ENCODE results near the gene IL18BP. TPM values are rescaled to one million over a fixed set of nuclear protein-coding genes. Genes with fewer than 3 reads are reported as not detected.

IL18BP gene
- total RNA-seq, 2 donors from 2014 or later = 3.1 to 9.6 TPM

- ATAC-seq = peak; percentile 75
- Histone ChIP-seq H3K27ac (peak overlapping the region; percentile 91 to 98 (median 95)), H3K4me3 (peak overlapping the region; percentile 35 to 66), H3K9me3 (no peaks in the 10 kb centered on the region), H3K4me1 (peaks cover 54% of the 10 kb centered on the region), H3K27me3 (no peaks in the 10 kb centered on the region), H3K36me3 (replicated peaks in 1 of 2; ENCODE audit: insufficient read depth in 1 of 2, low read depth in 2 of 2) (no peaks in the 10 kb centered on the region)
- peak; percentile 81 to 88 (median 87) for DNase-seq
- 1% methylated on average over 12 to 21 of the region's 23 CpGs for WGBS, 2 donors
- intact Hi-C loops (cut with DNase I) = no loop called here
- TF ChIP-seq POLR2A (IDR thresholded peaks at IDR 0.05) (peak; percentile 79 to 92 (median 90)), CTCF (IDR thresholded peaks at IDR 0.05) (no peak)
Observed at GRCh38 chr11:72041364-72042063, 42.8 kb downstream of the IL18BP start.

- Histone ChIP-seq H3K4me1 (peaks cover 47% of the 10 kb centered on the region), H3K9me3 (no peaks in the 10 kb centered on the region), H3K36me3 (replicated peaks in 1 of 2; ENCODE audit: insufficient read depth in 1 of 2, low read depth in 2 of 2) (no peaks in the 10 kb centered on the region), H3K27ac (peak overlapping the region; percentile 91 to 98 (median 95)), H3K27me3 (no peaks in the 10 kb centered on the region), H3K4me3 (no peak overlapping the region)
- no peak for ATAC-seq
- 9 to 12% methylated on average over 4 to 5 of the region's 5 CpGs for WGBS, 2 donors
- no peak for DNase-seq
- TF ChIP-seq CTCF (IDR thresholded peaks at IDR 0.05) = no peak
- TF ChIP-seq POLR2A (IDR thresholded peaks at IDR 0.05) = peak in 1 of 3 donors; percentile 2
- intact Hi-C loops (cut with DNase I) = no loop called here
Observed at GRCh38 chr11:72042064-72042745, 43.5 kb downstream of the IL18BP start.

GRCh38 chr11:72045849-72046248 is 47.1 kb downstream of the IL18BP start:
- ATAC-seq (no peak), DNase-seq (no peak)
- Histone ChIP-seq H3K9me3 (no peaks in the 10 kb centered on the region), H3K4me3 (no peak overlapping the region), H3K4me1 (peaks cover 43% of the 10 kb centered on the region), H3K27ac (no peak overlapping the region), H3K36me3 (replicated peaks in 1 of 2; ENCODE audit: insufficient read depth in 1 of 2, low read depth in 2 of 2) (no peaks in the 10 kb centered on the region), H3K27me3 (no peaks in the 10 kb centered on the region)
- no peak for TF ChIP-seq POLR2A (IDR thresholded peaks at IDR 0.05)
- TF ChIP-seq CTCF (IDR thresholded peaks at IDR 0.05) = no peak
- WGBS, 2 donors = 60 to 66% methylated on average over 5 of the region's 5 CpGs
- intact Hi-C loops (cut with DNase I) = no loop called here

- Histone ChIP-seq H3K9me3 (no peaks in the 10 kb centered on the region), H3K27ac (peak overlapping the region; percentile 50 to 81 (median 66)), H3K27me3 (no peaks in the 10 kb centered on the region), H3K4me1 (peaks cover 30% of the 10 kb centered on the region), H3K4me3 (no peak overlapping the region), H3K36me3 (replicated peaks in 1 of 2; ENCODE audit: insufficient read depth in 1 of 2, low read depth in 2 of 2) (no peaks in the 10 kb centered on the region)
- TF ChIP-seq CTCF (IDR thresholded peaks at IDR 0.05) (no peak), POLR2A (IDR thresholded peaks at IDR 0.05) (no peak)
- intact Hi-C loops (cut with DNase I) = no loop called here
- DNase-seq (peak; percentile 49 to 76 (median 56)), ATAC-seq (peak; percentile 87)
- WGBS, 2 donors = 49 to 52% methylated on average over 3 of the region's 3 CpGs
Observed at GRCh38 chr11:72048766-72049460, 50.2 kb downstream of the IL18BP start.

Small RNAs within 50 kb of the gene (small RNA-seq; reads per million reads assigned to genes)
- gene RNU6-72P = not detected

Other genes starting within 250 kb of the IL18BP start
- gene DEFB108B, start 165.7 kb upstream of the IL18BP start, total RNA-seq = not detected
- gene DEFB131B, start 120.5 kb upstream of the IL18BP start, total RNA-seq = not detected
- 10 to 100 TPM in 1 of 2 donors, 1 to 10 TPM in 1; 7.3 to 14.5 TPM for gene XNDC1N, start 70.3 kb upstream of the IL18BP start, total RNA-seq
- gene RNF121, start 69.9 kb upstream of the IL18BP start, total RNA-seq = 10 to 100 TPM; 17.9 to 24.4 TPM
- 100 to 1,000 TPM; 173 to 191 TPM for gene NUMA1, start 81.6 kb downstream of the IL18BP start, total RNA-seq
- gene LRRC51, start 81.9 kb downstream of the IL18BP start, total RNA-seq = 1 to 10 TPM; 2.3 to 9.9 TPM
- 10 to 100 TPM; 65.6 to 66.9 TPM for gene LAMTOR1, start 104.4 kb downstream of the IL18BP start, total RNA-seq
- gene TOMT, start 107.0 kb downstream of the IL18BP start, total RNA-seq = not detected
- gene ANAPC15, start 113.8 kb downstream of the IL18BP start, total RNA-seq = 10 to 100 TPM; 14.2 to 22.1 TPM
- gene FOLR3, start 136.8 kb downstream of the IL18BP start, total RNA-seq = not detected
- gene FOLR1, start 193.2 kb downstream of the IL18BP start, total RNA-seq = 1 to 10 TPM in 1 of 2 donors, under 1 TPM in 1; 0.52 to 3.0 TPM
- 10 to 100 TPM; 11.4 to 49.1 TPM for gene FOLR2, start 217.9 kb downstream of the IL18BP start, total RNA-seq
- 10 to 100 TPM; 47.2 to 53.7 TPM for gene INPPL1, start 225.9 kb downstream of the IL18BP start, total RNA-seq
- gene PHOX2A, start 245.3 kb downstream of the IL18BP start, total RNA-seq = not detected